Liver (tissue), 3 donors: Measurements from ENCODE around the gene TMEM53.

Experiments used
- EGR1 ChIP-seq, 2 donors: IDR thresholded peaks; 2 replicates each; pipeline ENCODE4 v1.6.1; 2016 to 2018; ENCODE audit warnings: antibody characterized with exemption in 2 of 2, low read depth in 2 of 2
- FOXA2 ChIP-seq: IDR thresholded peaks from 2 replicates; pipeline ENCODE4 v1.6.1; 2016; ENCODE audit warnings: antibody characterized with exemption
- GABPA ChIP-seq, 2 donors: IDR thresholded peaks in 1 of 2; conservative IDR thresholded peaks in 1 of 2; 2 replicates each; pipeline ENCODE4 v1.6.1; 2016; ENCODE audit warnings: antibody characterized with exemption in 2 of 2, mild to moderate bottlenecking in 1 of 2, moderate library complexity in 1 of 2
- JUND ChIP-seq, 2 donors: IDR thresholded peaks; 2 replicates each; pipeline ENCODE4 v1.6.1; 2016; ENCODE audit warnings: antibody characterized with exemption in 2 of 2
- RAD21 ChIP-seq, 2 donors: IDR thresholded peaks; 2 replicates each; pipeline ENCODE4 v1.6.1; 2016; ENCODE audit warnings: antibody characterized with exemption in 2 of 2, mild to moderate bottlenecking in 2 of 2
- RXRA ChIP-seq, 2 donors: IDR thresholded peaks; 2 replicates each; pipeline ENCODE4 v1.6.1; 2017 to 2018; ENCODE audit warnings: antibody characterized with exemption in 2 of 2, mild to moderate bottlenecking in 1 of 2
- SP1 ChIP-seq: IDR thresholded peaks from 2 replicates; pipeline ENCODE4 v1.6.1; 2018; ENCODE audit warnings: antibody characterized with exemption, mild to moderate bottlenecking
- TAF1 ChIP-seq: conservative IDR thresholded peaks from 2 replicates; pipeline ENCODE4 v1.6.1; 2016; ENCODE audit warnings: antibody characterized with exemption, mild to moderate bottlenecking
- YY1 ChIP-seq: IDR thresholded peaks from 2 replicates; pipeline ENCODE4 v1.6.1; 2016; ENCODE audit warnings: antibody characterized with exemption, mild to moderate bottlenecking
- TF ChIP-seq, protein P1 (sequence below): fragments of 150-350 bp; IDR thresholded peaks from 2 replicates; pipeline ENCODE4 v1.5.1; 2017; ENCODE audit warnings: improper control_type of control experiment, low read depth, low read length; ENCODE audit not compliant: missing input control
- TF ChIP-seq, protein P2 (sequence below): IDR thresholded peaks from 2 replicates; pipeline ENCODE4 v1.6.1; 2016; ENCODE audit warnings: antibody characterized with exemption
- TF ChIP-seq, protein P3 (sequence below): IDR thresholded peaks from 2 replicates; pipeline ENCODE4 v1.6.1; 2016; ENCODE audit warnings: antibody characterized with exemption
- TF ChIP-seq, protein P4 (sequence below): IDR thresholded peaks from 2 replicates; pipeline ENCODE4 v1.6.1; 2016; ENCODE audit warnings: antibody characterized with exemption, mild to moderate bottlenecking
- TF ChIP-seq, protein P5 (sequence below): IDR thresholded peaks from 2 replicates; pipeline ENCODE4 v1.6.1; 2016; ENCODE audit warnings: antibody characterized with exemption
- donor health status: healthy.
- donor health status: healthy.

DNA sequence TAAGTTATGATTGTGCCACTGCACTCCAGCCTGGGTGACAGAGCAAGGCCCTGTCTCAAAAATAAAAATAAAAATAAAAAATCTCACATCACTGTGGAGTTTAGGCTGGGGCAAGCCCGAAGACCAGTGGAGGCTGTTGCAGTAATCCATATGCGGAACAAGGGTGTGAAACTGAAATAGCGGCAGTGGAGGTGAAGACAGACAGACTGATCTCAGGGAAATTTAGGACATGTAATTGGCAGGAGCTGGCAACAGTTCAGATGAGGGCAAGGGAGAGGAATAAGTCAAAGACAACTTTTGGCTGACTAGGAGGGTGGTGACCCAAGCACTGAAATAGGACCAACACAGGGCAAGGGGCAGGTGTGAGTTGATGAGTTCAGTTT lies 8.6 kb upstream of the TMEM53 start:
- TF ChIP-seq, protein P1, sequence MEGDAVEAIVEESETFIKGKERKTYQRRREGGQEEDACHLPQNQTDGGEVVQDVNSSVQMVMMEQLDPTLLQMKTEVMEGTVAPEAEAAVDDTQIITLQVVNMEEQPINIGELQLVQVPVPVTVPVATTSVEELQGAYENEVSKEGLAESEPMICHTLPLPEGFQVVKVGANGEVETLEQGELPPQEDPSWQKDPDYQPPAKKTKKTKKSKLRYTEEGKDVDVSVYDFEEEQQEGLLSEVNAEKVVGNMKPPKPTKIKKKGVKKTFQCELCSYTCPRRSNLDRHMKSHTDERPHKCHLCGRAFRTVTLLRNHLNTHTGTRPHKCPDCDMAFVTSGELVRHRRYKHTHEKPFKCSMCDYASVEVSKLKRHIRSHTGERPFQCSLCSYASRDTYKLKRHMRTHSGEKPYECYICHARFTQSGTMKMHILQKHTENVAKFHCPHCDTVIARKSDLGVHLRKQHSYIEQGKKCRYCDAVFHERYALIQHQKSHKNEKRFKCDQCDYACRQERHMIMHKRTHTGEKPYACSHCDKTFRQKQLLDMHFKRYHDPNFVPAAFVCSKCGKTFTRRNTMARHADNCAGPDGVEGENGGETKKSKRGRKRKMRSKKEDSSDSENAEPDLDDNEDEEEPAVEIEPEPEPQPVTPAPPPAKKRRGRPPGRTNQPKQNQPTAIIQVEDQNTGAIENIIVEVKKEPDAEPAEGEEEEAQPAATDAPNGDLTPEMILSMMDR = no peak
- TF ChIP-seq SP1 (no peak), RAD21 (IDR thresholded peaks at IDR 0.05) (no peak), GABPA (IDR thresholded peaks at IDR 0.05 in 1 of 2, conservative IDR thresholded peaks at IDR 0.05 in 1 of 2) (no peak), YY1 (no peak), JUND (IDR thresholded peaks at IDR 0.05) (no peak), TAF1 (no peak), EGR1 (IDR thresholded peaks at IDR 0.05; ENCODE audit: low read depth in 2 of 2) (no peak), RXRA (IDR thresholded peaks at IDR 0.05) (peak; percentile 7 to 55), FOXA2 (no peak)
- TF ChIP-seq, protein P2, sequence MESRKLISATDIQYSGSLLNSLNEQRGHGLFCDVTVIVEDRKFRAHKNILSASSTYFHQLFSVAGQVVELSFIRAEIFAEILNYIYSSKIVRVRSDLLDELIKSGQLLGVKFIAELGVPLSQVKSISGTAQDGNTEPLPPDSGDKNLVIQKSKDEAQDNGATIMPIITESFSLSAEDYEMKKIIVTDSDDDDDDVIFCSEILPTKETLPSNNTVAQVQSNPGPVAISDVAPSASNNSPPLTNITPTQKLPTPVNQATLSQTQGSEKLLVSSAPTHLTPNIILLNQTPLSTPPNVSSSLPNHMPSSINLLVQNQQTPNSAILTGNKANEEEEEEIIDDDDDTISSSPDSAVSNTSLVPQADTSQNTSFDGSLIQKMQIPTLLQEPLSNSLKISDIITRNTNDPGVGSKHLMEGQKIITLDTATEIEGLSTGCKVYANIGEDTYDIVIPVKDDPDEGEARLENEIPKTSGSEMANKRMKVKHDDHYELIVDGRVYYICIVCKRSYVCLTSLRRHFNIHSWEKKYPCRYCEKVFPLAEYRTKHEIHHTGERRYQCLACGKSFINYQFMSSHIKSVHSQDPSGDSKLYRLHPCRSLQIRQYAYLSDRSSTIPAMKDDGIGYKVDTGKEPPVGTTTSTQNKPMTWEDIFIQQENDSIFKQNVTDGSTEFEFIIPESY = no peak
- TF ChIP-seq, protein P3, sequence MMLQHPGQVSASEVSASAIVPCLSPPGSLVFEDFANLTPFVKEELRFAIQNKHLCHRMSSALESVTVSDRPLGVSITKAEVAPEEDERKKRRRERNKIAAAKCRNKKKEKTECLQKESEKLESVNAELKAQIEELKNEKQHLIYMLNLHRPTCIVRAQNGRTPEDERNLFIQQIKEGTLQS = no peak
- TF ChIP-seq, protein P4, sequence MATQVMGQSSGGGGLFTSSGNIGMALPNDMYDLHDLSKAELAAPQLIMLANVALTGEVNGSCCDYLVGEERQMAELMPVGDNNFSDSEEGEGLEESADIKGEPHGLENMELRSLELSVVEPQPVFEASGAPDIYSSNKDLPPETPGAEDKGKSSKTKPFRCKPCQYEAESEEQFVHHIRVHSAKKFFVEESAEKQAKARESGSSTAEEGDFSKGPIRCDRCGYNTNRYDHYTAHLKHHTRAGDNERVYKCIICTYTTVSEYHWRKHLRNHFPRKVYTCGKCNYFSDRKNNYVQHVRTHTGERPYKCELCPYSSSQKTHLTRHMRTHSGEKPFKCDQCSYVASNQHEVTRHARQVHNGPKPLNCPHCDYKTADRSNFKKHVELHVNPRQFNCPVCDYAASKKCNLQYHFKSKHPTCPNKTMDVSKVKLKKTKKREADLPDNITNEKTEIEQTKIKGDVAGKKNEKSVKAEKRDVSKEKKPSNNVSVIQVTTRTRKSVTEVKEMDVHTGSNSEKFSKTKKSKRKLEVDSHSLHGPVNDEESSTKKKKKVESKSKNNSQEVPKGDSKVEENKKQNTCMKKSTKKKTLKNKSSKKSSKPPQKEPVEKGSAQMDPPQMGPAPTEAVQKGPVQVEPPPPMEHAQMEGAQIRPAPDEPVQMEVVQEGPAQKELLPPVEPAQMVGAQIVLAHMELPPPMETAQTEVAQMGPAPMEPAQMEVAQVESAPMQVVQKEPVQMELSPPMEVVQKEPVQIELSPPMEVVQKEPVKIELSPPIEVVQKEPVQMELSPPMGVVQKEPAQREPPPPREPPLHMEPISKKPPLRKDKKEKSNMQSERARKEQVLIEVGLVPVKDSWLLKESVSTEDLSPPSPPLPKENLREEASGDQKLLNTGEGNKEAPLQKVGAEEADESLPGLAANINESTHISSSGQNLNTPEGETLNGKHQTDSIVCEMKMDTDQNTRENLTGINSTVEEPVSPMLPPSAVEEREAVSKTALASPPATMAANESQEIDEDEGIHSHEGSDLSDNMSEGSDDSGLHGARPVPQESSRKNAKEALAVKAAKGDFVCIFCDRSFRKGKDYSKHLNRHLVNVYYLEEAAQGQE = no peak
- TF ChIP-seq, protein P5, sequence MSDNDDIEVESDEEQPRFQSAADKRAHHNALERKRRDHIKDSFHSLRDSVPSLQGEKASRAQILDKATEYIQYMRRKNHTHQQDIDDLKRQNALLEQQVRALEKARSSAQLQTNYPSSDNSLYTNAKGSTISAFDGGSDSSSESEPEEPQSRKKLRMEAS = no peak
